ENCODE results near the gene LGALS9C.
"Not testable (repeated sequence)": the region's sequence is repeated elsewhere in the genome, so short reads cannot be mapped to it uniquely, and the experiment has no call there.

The LGALS9C gene

GRCh38 chr17:18476508-18477308, at the start of gene LGALS9C:
LGALS9C (plus strand) TSS chr17:18476789; CDS start chr17:18476855, 66 bp downstream.
- not testable (repeated sequence) for DNase-seq

GRCh38 chr17:18432206-18432605, 44.4 kb upstream of the LGALS9C start:
- DNase-seq: not testable (repeated sequence)

DNA sequence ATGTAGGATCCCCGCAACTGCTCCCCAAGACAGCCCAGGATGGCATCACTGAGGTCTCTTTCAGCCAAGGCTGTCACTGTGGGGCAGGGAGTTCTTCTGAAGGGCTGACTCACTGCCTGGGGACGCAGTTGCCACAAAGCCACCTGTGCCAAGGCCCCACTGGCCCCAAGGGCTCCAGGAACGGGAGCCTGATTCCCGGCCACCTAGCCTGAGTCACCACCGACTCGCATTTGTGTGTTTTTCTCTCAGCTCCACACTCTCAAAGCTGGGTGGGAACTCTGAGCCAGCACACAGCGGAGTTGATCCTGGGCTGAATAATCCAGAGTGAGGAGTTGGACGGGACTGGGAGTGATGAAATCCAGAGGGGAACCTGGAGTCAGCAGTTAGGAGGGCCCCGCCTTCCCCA, 37.1 kb upstream of the LGALS9C start:
- not testable (repeated sequence) for DNase-seq

DNA sequence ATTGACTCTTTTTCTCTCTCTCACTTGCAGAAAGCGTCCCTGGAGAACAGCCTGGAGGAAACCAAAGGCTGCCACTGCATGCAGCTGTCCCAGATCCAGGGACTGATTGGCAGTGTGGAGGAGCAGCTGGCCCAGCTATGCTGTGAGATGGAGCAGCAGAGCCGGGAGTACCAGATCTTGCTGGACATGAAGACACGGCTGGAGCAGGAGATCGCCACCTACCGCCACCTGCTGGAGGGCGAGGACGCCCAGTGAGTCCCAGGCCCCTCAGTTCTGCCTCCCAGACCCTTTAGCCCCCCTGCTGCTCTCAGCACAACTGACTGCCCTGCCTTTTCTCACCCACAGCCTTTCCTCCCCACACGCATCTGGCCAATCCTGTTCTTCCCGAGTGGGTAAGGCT, 34.5 kb upstream of the LGALS9C start:
- DNase-seq: not testable (repeated sequence)

GRCh38 chr17:18442532-18442931, 34.1 kb upstream of the LGALS9C start:
- DNase-seq: not testable (repeated sequence)

DNA sequence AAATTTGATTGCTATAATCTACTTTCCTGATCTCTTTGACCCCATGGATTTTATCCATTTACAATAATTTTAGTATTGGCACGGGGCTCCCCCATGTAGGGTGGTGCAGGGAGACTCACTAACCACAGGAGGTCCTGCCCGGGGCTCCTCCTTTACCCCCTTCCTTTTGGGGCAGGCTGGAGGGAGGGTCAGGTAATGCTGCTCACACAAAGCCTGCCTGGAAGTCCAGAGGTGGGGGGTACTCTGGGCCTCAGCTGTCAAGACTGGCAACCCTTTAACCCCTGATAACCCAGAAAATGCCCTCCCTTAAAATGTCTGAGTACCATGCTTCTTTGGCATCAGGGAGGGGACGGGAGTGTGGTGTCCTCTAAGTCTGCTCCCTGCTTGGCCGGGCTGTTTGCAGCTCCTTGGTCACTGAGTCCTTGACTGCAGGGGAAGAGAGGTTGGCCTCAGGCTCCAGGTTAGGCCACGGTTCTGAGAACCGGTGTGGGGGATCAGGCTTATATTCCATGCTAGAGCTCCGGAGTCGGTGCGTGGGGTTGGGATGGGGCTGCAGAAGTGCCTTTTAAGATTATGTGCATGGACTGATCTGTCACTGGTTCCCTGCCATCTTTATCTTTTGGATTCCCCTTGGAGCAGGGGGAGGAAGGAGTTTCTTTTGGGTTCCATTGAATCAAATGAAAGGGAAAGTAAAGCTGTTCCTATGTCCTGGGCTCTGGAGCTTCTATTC, 28.9 kb upstream of the LGALS9C start:
- DNase-seq: not testable (repeated sequence)

- DNase-seq: not testable (repeated sequence)
These were observed 28.3 kb upstream of the LGALS9C start for GRCh38 chr17:18448311-18448710.

DNA sequence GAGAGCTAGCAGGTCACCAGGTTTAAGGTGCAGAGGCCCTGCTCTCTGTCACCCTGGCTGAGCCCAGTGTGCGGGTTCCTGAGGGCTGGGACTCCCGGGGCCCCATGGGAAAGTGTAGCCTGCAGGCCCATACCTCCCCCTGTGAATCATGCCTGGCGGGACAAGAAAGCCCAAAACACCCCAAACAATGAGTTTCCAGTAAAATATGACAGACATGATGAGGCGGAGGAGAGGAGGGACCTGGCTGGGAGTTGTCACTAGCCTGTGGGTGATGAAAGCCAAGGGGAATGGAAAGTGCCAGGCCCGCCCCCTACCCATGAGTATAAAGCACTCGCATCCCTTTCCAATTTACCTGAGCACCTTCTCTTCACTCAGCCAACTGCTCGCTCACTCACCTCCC, 26.8 kb upstream of the LGALS9C start:
- not testable (repeated sequence) for DNase-seq

DNA sequence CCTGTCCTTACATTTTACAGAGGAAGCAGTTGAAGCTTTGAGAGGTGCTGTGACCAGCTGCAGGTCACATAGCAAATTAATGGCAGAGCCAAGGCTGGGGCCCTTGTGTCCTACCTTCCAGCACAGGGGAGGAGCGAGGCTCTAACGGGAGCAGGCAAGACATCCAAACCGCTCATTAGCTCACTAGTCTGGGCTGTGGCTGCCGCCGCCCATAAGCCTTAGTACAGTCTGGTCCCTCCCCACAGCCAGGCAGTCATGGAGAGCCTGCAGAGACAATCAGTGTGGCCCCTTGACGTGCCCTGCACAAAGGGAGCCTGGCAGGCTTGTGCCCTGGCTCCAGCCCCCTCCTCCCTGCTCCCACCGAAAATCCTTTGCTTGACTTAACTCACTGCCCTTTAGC, 25.6 kb upstream of the LGALS9C start:
- DNase-seq: not testable (repeated sequence)

- DNase-seq: not testable (repeated sequence)
These were observed 24.6 kb upstream of the LGALS9C start for GRCh38 chr17:18451969-18452368.

DNA sequence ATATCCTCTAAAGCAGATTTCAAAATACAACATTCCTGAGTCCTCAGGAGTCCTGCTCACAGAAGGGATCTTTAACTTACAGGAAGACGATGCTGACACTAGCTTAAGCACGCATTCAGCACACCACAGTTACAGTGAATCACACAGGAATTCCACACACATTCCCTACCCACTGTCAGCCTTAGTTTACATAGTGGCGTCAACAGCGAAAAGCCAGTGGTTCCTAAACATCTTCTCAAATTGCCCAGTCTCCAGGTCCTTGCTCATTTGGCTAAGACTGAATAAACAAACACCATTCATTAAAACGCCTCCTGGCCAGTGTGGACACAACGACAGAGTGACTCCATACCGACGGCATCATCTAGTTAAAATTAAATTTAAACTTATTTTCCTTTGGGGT, 17.6 kb upstream of the LGALS9C start:
- DNase-seq: not testable (repeated sequence)

- DNase-seq: not testable (repeated sequence)
These were observed 12.6 kb upstream of the LGALS9C start for GRCh38 chr17:18463831-18464502.

- DNase-seq: not testable (repeated sequence)
These were observed 10.2 kb upstream of the LGALS9C start for GRCh38 chr17:18466250-18466983.

- not testable (repeated sequence) for DNase-seq
These were observed 9.6 kb upstream of the LGALS9C start for GRCh38 chr17:18467001-18467400.

DNA sequence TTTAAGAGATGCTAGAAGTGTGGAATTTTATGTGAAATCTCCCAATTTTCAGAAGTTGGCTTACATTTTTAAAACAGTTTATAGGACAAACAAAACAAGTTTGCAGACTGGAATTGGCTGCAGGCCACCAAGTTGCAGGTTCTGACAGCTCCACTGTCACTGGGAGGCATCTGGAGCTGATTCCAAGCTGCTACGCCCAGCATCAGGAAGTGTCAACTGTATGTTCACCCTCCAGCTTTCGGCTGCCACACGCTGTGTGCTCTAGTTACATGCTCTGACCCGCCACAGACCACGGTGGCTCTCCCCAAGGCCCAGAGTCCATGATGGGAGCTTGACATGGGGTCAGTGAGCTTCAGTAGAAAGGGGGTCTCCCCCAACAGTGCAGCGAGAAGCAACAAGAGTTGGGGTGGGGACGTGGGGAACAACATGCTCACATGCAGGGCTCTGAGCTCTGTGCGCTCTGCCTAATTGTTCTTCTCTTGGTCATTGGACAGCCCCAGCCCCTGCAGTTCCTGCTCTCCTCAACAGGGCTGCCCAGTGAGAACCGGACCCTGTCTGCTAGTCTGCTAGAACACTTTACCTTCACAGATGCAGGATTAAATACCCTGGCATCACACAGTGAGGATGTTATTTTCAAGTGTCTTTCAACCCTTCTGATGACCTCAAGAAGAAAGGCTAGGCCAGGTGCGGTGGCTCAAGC, 8.0 kb upstream of the LGALS9C start:
- not testable (repeated sequence) for DNase-seq

DNA sequence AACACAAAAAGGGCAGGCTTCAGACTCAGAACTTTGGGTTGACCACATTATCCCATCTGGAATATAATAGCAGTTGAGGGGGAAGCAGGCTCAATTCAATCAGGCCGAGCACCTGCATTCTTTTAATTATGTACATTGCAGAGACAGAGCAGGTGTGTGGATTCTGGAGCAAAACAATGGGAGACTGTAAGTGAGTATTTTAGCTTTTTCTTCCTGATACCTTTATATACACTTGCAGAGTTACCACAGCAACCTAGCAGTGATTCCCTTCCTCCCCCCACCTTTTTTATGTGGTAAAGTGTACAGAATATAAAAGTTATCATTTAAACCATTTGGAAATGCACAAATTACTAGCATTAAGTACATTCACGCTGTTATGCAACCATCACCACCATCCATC, 6.8 kb upstream of the LGALS9C start:
- not testable (repeated sequence) for DNase-seq

- DNase-seq: not testable (repeated sequence)
These were observed 6.2 kb upstream of the LGALS9C start for GRCh38 chr17:18470345-18470930.

DNA sequence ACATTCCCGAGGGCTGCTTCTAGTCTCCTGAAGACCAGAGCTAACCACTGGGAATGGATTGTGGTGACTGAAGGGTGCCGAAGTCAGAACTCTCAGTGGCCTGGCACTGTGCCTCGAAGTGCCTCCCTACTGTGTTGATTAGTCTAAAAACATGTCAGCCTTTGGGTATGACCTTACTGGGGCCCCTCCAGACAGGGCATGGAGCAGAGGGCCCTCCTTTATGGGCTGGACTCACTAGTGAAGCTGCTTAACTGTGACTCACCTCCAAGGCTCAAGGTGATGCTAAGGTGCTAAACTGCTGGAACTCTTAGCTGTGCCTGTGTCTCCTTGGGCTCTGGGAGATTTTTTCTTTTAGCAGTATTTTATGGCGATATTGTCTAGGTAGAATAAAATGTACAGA, 2.6 kb upstream of the LGALS9C start:
- not testable (repeated sequence) for DNase-seq

DNA sequence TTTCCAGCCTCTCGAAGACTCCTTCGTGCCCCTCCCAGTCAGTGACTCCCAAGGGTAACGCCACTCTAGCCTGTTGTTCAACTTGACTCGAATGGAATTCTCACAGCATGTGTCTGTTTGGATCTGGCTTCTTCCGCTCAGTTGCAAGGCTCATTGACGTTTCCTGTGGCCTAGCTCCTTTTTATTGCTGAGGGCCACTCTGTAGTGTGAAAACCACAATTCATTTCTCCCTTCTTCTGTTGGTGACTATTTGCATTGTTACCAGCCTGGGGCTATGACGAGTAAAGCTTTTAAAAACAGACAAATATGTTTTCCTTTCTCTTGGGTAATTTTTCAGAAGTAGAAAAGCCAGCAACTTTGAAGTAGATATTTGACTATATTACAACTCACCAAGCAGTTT, 1.8 kb upstream of the LGALS9C start:
- not testable (repeated sequence) for DNase-seq

- DNase-seq: not testable (repeated sequence)
These were observed 778 bp downstream of the LGALS9C start for GRCh38 chr17:18477367-18477766.

- DNase-seq: not testable (repeated sequence)
These were observed 1.8 kb downstream of the LGALS9C start for GRCh38 chr17:18478362-18478761.
